Transverse colon (tissue), 3 donors: ENCODE data around the gene STAM.

Source experiments
- POLR2A ChIP-seq: fragments of 450-650 bp; IDR thresholded peaks from one replicate; pipeline ENCODE4 v1.6.1; 2016; ENCODE audit warnings: antibody characterized with exemption, mild to moderate bottlenecking, moderate library complexity
- TF ChIP-seq, protein P1 (sequence below), 5 experiments: fragments of 200-600 bp in 3 of 5; fragments of 450-650 bp in 2 of 5; sonication (generic) in 3 of 5; IDR thresholded peaks; 1 replicate in 2 of 5; 2 replicates in 3 of 5; pipeline ENCODE4 v1.5.1; 2016 to 2017; ENCODE audit warnings: antibody characterized with exemption in 5 of 5, inconsistent platforms in 3 of 5, mild to moderate bottlenecking in 2 of 5, moderate library complexity in 1 of 5

- TF ChIP-seq POLR2A = no peak
- TF ChIP-seq, protein P1, sequence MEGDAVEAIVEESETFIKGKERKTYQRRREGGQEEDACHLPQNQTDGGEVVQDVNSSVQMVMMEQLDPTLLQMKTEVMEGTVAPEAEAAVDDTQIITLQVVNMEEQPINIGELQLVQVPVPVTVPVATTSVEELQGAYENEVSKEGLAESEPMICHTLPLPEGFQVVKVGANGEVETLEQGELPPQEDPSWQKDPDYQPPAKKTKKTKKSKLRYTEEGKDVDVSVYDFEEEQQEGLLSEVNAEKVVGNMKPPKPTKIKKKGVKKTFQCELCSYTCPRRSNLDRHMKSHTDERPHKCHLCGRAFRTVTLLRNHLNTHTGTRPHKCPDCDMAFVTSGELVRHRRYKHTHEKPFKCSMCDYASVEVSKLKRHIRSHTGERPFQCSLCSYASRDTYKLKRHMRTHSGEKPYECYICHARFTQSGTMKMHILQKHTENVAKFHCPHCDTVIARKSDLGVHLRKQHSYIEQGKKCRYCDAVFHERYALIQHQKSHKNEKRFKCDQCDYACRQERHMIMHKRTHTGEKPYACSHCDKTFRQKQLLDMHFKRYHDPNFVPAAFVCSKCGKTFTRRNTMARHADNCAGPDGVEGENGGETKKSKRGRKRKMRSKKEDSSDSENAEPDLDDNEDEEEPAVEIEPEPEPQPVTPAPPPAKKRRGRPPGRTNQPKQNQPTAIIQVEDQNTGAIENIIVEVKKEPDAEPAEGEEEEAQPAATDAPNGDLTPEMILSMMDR (IDR thresholded peaks at IDR 0.05) = no peak
Measured at GRCh38 chr10:17657103-17657500, 13.2 kb downstream of the STAM start.
